HepG2 (cell line): ENCODE results near the gene PTPN3. TPM values are rescaled to one million over a fixed set of nuclear protein-coding genes. Genes with fewer than 3 reads are reported as not detected.

ENCODE experiments used
- ATAC-seq: fragments of 200-7000 bp; cut with Tn5 transposase; 3 replicates; pipeline ENCODE4 v1.9.1; 2020; ENCODE audit warnings: mild to moderate bottlenecking, moderate library complexity
- BruUV-seq: library from RNA; stranded (reverse); fragments of 400-500 nt; replicated peaks from 2 replicates; lab custom pipeline; 2021; lab: Mats Ljungman, UMichigan
- CTCF ChIA-PET: fragments of 300-600 bp; formaldehyde crosslinking; extraction: SDS; loops from one replicate; lab custom pipeline; 2021; ENCODE audit warnings: low total read pairs, inconsistent platforms, low intra/inter-chr PET ratio; lab: Yijun Ruan, JAX
- POLR2A ChIA-PET: fragments of 350-600 bp; sonication (Branson Sonifier 250); formaldehyde crosslinking; loops from one replicate; lab custom pipeline; 2020; ENCODE audit warnings: antibody characterized with exemption, inconsistent platforms; lab: Yijun Ruan, JAX
- DNase-seq: peaks from one replicate; pipeline ENCODE4 v3.0.0-alpha.2; 2015; ENCODE audit warnings: low spot score
- FAIRE-seq: peaks from 3 replicates; lab custom pipeline; 2011; peaks lifted over from hg19 to GRCh38; lab: Jason Lieb, UNC
- H2AFZ ChIP-seq: one replicate; pipeline ENCODE4 v1.6.1; 2011; ENCODE audit warnings: low read length, inconsistent platforms
- H3K27ac ChIP-seq: fragments of 300-600 bp; 3 replicates; pipeline ENCODE4 v1.8.0; 2011; ENCODE audit warnings: mixed run types, mild to moderate bottlenecking, mixed read lengths, low read length, inconsistent platforms; ENCODE audit not compliant: insufficient read depth; ENCODE audit errors: extremely low read length
- H3K27me3 ChIP-seq, 2 experiments: fragments of 200-600 bp in 1 of 2; 2 replicates in 1 of 2; 3 replicates in 1 of 2; pipeline versions ENCODE4 v1.6.0 to v1.8.0; 2011; ENCODE audit warnings: low read length in 2 of 2, mild to moderate bottlenecking in 2 of 2, moderate library complexity in 2 of 2, inconsistent platforms in 1 of 2; ENCODE audit not compliant: insufficient read depth in 2 of 2, control insufficient read depth in 1 of 2
- H3K36me3 ChIP-seq, 2 experiments: fragments of 200-600 bp in 1 of 2; replicated peaks in 1 of 2; 2 replicates in 1 of 2; 3 replicates in 1 of 2; pipeline versions ENCODE4 v1.5.1 to v1.8.0; 2011; ENCODE audit warnings: low read length in 2 of 2, inconsistent platforms in 1 of 2; ENCODE audit not compliant: insufficient read depth in 2 of 2, control insufficient read depth in 1 of 2
- H3K4me1 ChIP-seq: 2 replicates; pipeline ENCODE4 v1.5.1; 2012; ENCODE audit warnings: low read length, inconsistent platforms; ENCODE audit not compliant: insufficient read depth
- H3K4me2 ChIP-seq: 2 replicates; pipeline ENCODE4 v1.6.0; 2011; ENCODE audit warnings: low read depth, low read length, inconsistent platforms
- H3K4me3 ChIP-seq, 3 experiments: fragments of 200-600 bp in 1 of 3; sonication (generic), shearing (Covaris generic) in 1 of 3; replicated peaks in 1 of 3; 2 replicates each; pipeline ENCODE4 v1.5.1; 2011 to 2016; ENCODE audit warnings: low read length in 3 of 3, inconsistent platforms in 2 of 3, low read depth in 2 of 3, mild to moderate bottlenecking in 2 of 3, control low read depth in 1 of 3, mixed read lengths in 1 of 3; ENCODE audit not compliant: insufficient read depth in 1 of 3
- H3K79me2 ChIP-seq: one replicate; pipeline ENCODE4 v1.6.1; 2011; ENCODE audit warnings: low read length, inconsistent platforms; ENCODE audit not compliant: insufficient read depth
- H3K9ac ChIP-seq: 2 replicates; pipeline ENCODE4 v1.6.0; 2011; ENCODE audit warnings: mild to moderate bottlenecking, low read depth, low read length, inconsistent platforms; ENCODE audit not compliant: insufficient read depth
- H3K9me3 ChIP-seq: 2 replicates; pipeline ENCODE4 v1.5.1; 2012; ENCODE audit warnings: mild to moderate bottlenecking, low read length
- H4K20me1 ChIP-seq: 2 replicates; pipeline ENCODE4 v1.6.0; 2011; ENCODE audit warnings: inconsistent platforms, mild to moderate bottlenecking, low read length, moderate library complexity; ENCODE audit not compliant: insufficient read depth
- CEBPG ChIP-seq: IDR thresholded peaks from 2 replicates; pipeline ENCODE4 v1.6.1; 2016
- CREM ChIP-seq, 2 experiments: sonication (generic) in 1 of 2; formaldehyde crosslinking in 1 of 2; IDR thresholded peaks; 2 replicates each; pipeline versions ENCODE4 v1.4.0 to v1.6.1; 2016 to 2020; ENCODE audit warnings: antibody characterized with exemption in 1 of 2, mild to moderate bottlenecking in 1 of 2, missing genetic modification reagents in 1 of 2
- HDAC1 ChIP-seq: sonication (generic); formaldehyde crosslinking; IDR thresholded peaks from 2 replicates; pipeline ENCODE4 v1.5.1; 2020; ENCODE audit warnings: mild to moderate bottlenecking, missing genetic modification reagents
- HNRNPL ChIP-seq: fragments of 200-400 bp; formaldehyde crosslinking; IDR thresholded peaks from 2 replicates; pipeline ENCODE4 v1.6.1; 2017; ENCODE audit warnings: mild to moderate bottlenecking, low read depth, low read length
- PHF21A ChIP-seq: sonication (generic); formaldehyde crosslinking; IDR thresholded peaks from 2 replicates; pipeline ENCODE4 v1.5.0; 2020; ENCODE audit warnings: mild to moderate bottlenecking, missing genetic modification reagents
- RAD21 ChIP-seq: fragments of 450-650 bp; formaldehyde crosslinking; IDR thresholded peaks from 2 replicates; pipeline ENCODE4 v1.5.0; 2020; ENCODE audit warnings: mild to moderate bottlenecking
- RFX1 ChIP-seq: fragments of 450-650 bp; IDR thresholded peaks from 2 replicates; pipeline ENCODE4 v1.6.1; 2017
- RXRB ChIP-seq: IDR thresholded peaks from 2 replicates; pipeline ENCODE4 v1.6.1; 2016; ENCODE audit warnings: borderline replicate concordance, missing genetic modification reagents, missing compliant biosample characterization
- SALL1 ChIP-seq: sonication (generic); formaldehyde crosslinking; IDR thresholded peaks from 2 replicates; pipeline ENCODE4 v1.8.0; 2022; ENCODE audit warnings: mild to moderate bottlenecking, missing genetic modification reagents
- TAF15 ChIP-seq: fragments of 200-400 bp; formaldehyde crosslinking; IDR thresholded peaks from one replicate; pipeline ENCODE4 v1.6.1; 2018; ENCODE audit warnings: mild to moderate bottlenecking, low read depth, low read length; ENCODE audit not compliant: poor library complexity, severe bottlenecking
- TCF7 ChIP-seq: sonication (generic); IDR thresholded peaks from 2 replicates; pipeline ENCODE4 v1.6.1; 2016; ENCODE audit warnings: antibody characterized with exemption, low read depth
- ZBTB1 ChIP-seq: sonication (generic); formaldehyde crosslinking; IDR thresholded peaks from 2 replicates; pipeline ENCODE4 v1.4.0; 2020; ENCODE audit warnings: missing genetic modification reagents, borderline replicate concordance
- ZFP1 ChIP-seq: IDR thresholded peaks from 2 replicates; pipeline ENCODE4 v1.6.1; 2016
- ZFP41 ChIP-seq: sonication (generic); formaldehyde crosslinking; IDR thresholded peaks from 2 replicates; pipeline ENCODE4 v1.4.0; 2020; ENCODE audit warnings: mild to moderate bottlenecking, missing genetic modification reagents, borderline replicate concordance
- ZNF136 ChIP-seq: sonication (generic); formaldehyde crosslinking; IDR thresholded peaks from 2 replicates; pipeline ENCODE4 v1.8.1; 2022; ENCODE audit warnings: low read depth, mild to moderate bottlenecking, moderate library complexity, missing genetic modification reagents
- ZNF652 ChIP-seq: IDR thresholded peaks from 2 replicates; pipeline ENCODE4 v1.6.1; 2016; ENCODE audit warnings: low read depth, borderline replicate concordance
- ZNF850 ChIP-seq: sonication (generic); formaldehyde crosslinking; conservative IDR thresholded peaks from 2 replicates; pipeline ENCODE4 v1.9.0; 2021; ENCODE audit warnings: mild to moderate bottlenecking, missing genetic modification reagents
- WGBS: methylation state at CpG from one replicate; pipeline ENCODE4 v1.1.6; 2017; ENCODE audit warnings: low lambda C conversion rate; 5-methylcytosine and 5-hydroxymethylcytosine counted together
- in situ Hi-C: cut with HindIII; loops from 2 replicates; pipeline ENCODE4 v1.10.0; 2017; ENCODE audit warnings: low pct_unique_long_range_greater_than_20kb; ENCODE audit not compliant: extremely low pct_ligation_motif_present
- intact Hi-C: fragments of 100-400 bp; cut with micrococcal nuclease; formaldehyde crosslinking; loops from one replicate; pipeline ENCODE4 v1.10.0; 2022; ENCODE audit not compliant: unreplicated experiment
- polyA plus RNA-seq, 8 experiments: library from polyadenylated mRNA; depleted of rRNA in 3 of 8; stranded (reverse) in 7 of 8; unstranded in 1 of 8; fragments of >200 nt; fragmentation: Illumina TruSeq in 4 of 8; extraction: Trizol in 4 of 8; gene quantifications; 2 replicates each; pipeline versions ENCODE4 v1.2.1 to v1.2.3, GENCODE V29; 2011 to 2016; ENCODE audit warnings: low read depth in 4 of 8, missing spikeins in 1 of 8, mixed read lengths in 1 of 8; ENCODE audit not compliant: insufficient read depth in 1 of 8
- total RNA-seq, 5 experiments: library from RNA; depleted of rRNA; stranded (reverse); fragments of >200 nt; fragmentation: Illumina TruSeq; extraction: Trizol; gene quantifications; 2 replicates each; pipeline ENCODE4 v1.2.3, GENCODE V29; 2016; ENCODE audit warnings: low read depth in 1 of 5
- TF ChIP-seq, protein P1 (sequence below): sonication (generic); formaldehyde crosslinking; conservative IDR thresholded peaks from 2 replicates; pipeline ENCODE4 v1.8.1; 2023; ENCODE audit warnings: missing genetic modification reagents
- TF ChIP-seq, protein P2 (sequence below): sonication (generic); formaldehyde crosslinking; IDR thresholded peaks from 2 replicates; pipeline ENCODE4 v1.5.0; 2020; ENCODE audit warnings: mild to moderate bottlenecking, missing genetic modification reagents, moderate library complexity

PTPN3 gene
- total and polyA plus RNA-seq, 2 of the 13 experiments (the other 11 are each of a cell fraction or from before 2014, with no cell fraction given) = 5.6 to 20.5 TPM

DNA sequence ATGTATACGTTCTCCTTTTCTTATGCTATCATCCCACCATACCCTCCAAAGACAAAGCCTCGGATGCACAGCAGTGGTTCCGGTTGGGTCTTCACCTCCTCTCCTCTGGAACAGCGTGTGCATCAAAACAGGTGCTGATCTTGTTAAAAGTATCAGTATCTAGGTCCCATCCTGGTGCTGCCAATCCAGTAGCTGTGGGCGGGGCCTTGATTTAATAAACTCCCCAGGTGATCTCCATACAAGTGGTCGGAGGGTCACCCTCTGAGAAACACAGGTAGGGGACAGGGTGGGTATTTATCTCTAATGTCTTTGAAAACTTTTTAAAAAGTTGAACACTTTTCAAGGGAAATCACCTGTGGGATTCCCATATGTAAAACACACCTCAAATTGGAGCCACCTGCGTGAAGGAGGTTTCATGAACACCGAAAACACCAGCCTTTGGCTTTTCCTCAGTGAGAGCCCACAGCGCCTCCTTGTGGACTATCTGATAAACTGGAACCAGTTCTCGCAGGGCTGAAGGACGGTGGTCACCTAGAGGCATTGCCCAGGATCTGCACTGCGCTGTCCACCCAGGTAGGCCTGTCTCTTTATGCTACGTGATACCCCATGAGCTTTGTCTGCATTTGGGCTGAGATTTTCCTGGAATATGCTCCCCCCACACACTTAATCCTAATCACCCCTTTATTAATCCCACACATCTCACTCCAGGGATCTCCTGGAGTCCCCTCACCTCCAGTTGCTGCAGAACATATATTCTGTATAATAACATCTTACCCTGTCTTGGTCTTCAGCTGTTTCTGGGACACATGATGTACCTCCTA, 96.7 kb downstream of the PTPN3 start (continued):
- TF ChIP-seq, protein P1, sequence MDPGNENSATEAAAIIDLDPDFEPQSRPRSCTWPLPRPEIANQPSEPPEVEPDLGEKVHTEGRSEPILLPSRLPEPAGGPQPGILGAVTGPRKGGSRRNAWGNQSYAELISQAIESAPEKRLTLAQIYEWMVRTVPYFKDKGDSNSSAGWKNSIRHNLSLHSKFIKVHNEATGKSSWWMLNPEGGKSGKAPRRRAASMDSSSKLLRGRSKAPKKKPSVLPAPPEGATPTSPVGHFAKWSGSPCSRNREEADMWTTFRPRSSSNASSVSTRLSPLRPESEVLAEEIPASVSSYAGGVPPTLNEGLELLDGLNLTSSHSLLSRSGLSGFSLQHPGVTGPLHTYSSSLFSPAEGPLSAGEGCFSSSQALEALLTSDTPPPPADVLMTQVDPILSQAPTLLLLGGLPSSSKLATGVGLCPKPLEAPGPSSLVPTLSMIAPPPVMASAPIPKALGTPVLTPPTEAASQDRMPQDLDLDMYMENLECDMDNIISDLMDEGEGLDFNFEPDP (CRISPR knock-in tag) = 0 out of 2 replicates have a peak, but pooled peaks have one; percentile 62
- no peak for TF ChIP-seq HNRNPL
- TF ChIP-seq ZFP41 (CRISPR knock-in tag) = no peak
- TF ChIP-seq TAF15 = no peak
- TF ChIP-seq, protein P2, sequence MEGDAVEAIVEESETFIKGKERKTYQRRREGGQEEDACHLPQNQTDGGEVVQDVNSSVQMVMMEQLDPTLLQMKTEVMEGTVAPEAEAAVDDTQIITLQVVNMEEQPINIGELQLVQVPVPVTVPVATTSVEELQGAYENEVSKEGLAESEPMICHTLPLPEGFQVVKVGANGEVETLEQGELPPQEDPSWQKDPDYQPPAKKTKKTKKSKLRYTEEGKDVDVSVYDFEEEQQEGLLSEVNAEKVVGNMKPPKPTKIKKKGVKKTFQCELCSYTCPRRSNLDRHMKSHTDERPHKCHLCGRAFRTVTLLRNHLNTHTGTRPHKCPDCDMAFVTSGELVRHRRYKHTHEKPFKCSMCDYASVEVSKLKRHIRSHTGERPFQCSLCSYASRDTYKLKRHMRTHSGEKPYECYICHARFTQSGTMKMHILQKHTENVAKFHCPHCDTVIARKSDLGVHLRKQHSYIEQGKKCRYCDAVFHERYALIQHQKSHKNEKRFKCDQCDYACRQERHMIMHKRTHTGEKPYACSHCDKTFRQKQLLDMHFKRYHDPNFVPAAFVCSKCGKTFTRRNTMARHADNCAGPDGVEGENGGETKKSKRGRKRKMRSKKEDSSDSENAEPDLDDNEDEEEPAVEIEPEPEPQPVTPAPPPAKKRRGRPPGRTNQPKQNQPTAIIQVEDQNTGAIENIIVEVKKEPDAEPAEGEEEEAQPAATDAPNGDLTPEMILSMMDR (CRISPR knock-in tag) = peak; percentile 86
- no peak for TF ChIP-seq ZNF652 (CRISPR knock-in tag)
- no peak for TF ChIP-seq RFX1
- no peak for TF ChIP-seq ZNF850 (CRISPR knock-in tag)
- TF ChIP-seq CEBPG = no peak

DNA sequence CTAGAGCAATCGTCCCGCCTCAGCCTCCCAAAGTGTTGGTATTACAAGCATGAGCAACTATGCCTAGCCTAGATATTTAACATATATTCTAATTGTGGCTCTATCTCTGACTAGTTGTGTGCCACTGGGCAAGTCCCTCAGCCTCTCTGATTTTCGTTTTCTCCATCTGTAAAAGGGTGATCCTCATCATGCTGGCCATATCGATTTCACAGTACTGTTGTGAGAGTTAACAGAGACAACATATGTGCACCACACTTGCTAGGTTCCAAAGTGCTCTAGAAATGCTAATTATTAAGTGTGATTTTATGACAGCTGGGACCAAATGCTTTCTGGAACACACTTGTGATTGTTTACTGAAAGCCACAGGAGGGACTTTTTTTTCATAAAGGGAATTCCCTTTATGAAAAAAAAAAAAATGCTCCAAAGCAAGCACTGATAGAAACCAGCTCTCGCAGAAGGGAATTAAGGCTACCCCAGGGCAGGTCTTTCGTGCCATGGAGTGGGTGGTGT, 98.8 kb downstream of the PTPN3 start:
- no TSS peak for BruUV-seq
- H3K27me3 ChIP-seq = no peaks in the 10 kb centered on the region
- in situ Hi-C loops = no loop called here
- no peaks in the 10 kb centered on the region for H4K20me1 ChIP-seq
- no peak overlapping the region for H3K4me2 ChIP-seq
- H3K4me1 ChIP-seq = no peaks in the 10 kb centered on the region
- ChIA-PET CTCF (interaction anchor here (2.6 kb wide), 1 partner anchor 121 kb away, joined by 10 read pairs; no protein-coding TSS in a partner anchor), POLR2A (no interaction called here)
- no peak overlapping the region for H3K27ac ChIP-seq
- no peaks in the 10 kb centered on the region for H3K9me3 ChIP-seq
- FAIRE-seq = no peak
- 92% methylated on average over 6 of the region's 6 CpGs for WGBS
- H3K9ac ChIP-seq = no peak overlapping the region
- no peak for DNase-seq
- ATAC-seq = no peak
- H2AFZ ChIP-seq = no peak overlapping the region
- peaks cover 10 to 28% of the 10 kb centered on the region in 2 experiments for H3K36me3 ChIP-seq
- no peaks in the 10 kb centered on the region for H3K79me2 ChIP-seq
- H3K4me3 ChIP-seq = no peak overlapping the region
- intact Hi-C loops = no loop called here
- TF ChIP-seq, protein P1 (CRISPR knock-in tag) = no peak
- TF ChIP-seq ZNF136 (CRISPR knock-in tag) = no peak
- TF ChIP-seq ZBTB1 = no peak
- TF ChIP-seq RAD21 (CRISPR knock-in tag) = no peak
- no peak for TF ChIP-seq RXRB (CRISPR knock-in tag)
- TF ChIP-seq SALL1 (CRISPR knock-in tag) = no peak
- no peak for TF ChIP-seq HDAC1 (CRISPR knock-in tag)
- TF ChIP-seq TCF7 = no peak
- TF ChIP-seq CREM (IDR thresholded peaks at IDR 0.05) = no peak
- no peak for TF ChIP-seq CREM (CRISPR knock-in tag; IDR thresholded peaks at IDR 0.05)
- TF ChIP-seq PHF21A (CRISPR knock-in tag) = no peak
- TF ChIP-seq ZFP1 (CRISPR knock-in tag) = no peak
